HG03565 (cell line): Measurements from ENCODE around the gene KCNK15.
"Not testable (repeated sequence)": the region's sequence is repeated elsewhere in the genome, so short reads cannot be mapped to it uniquely, and the experiment has no call there.

Experiments used
- ATAC-seq: cut with Tn5 transposase; IDR thresholded peaks from one replicate; pipeline ENCODE4 v1.9.1; 2021; ENCODE audit warnings: mild to moderate bottlenecking, moderate library complexity; ENCODE audit not compliant: unreplicated experiment

KCNK15 gene

DNA sequence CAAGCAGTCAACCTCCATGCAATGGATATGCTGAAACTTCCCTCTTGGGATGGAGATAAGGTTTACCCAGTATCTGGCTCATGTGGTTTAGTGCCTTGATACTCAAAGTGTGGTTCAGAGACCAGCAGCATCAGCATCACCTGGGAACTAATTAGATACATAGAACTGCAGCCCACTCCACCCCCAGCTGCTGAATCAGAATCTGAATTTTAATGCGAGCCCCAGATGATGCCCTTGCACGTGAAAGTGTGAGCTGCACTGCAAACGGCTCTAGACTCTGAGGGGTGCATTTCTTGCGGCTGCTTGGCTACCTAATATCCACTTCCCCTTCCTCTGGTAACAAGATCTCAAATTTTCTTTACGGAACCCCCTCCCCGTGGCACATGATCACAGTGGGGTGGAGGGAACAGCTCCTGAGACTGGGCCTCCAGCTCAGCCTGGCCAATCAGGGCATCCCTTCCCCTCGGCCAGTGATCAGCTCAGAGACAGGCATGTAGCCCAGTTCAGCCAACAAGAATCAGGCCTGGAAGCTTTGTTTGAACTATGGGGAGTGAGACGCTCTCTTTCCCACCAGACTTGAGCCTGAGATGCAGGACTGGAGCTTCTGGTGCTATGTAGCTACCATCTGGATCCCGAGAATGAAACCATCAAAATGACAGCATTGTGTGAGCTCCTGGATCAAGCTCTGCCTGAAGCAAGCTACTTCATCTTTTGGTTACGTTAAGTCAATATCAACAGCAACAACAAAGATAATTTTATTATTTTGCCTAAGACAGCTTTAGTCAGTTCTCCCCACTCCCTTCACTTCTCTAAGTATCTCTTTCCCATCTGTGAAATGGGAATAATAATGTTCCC, 12.8 kb downstream of the KCNK15 start:
- no peak for ATAC-seq

DNA sequence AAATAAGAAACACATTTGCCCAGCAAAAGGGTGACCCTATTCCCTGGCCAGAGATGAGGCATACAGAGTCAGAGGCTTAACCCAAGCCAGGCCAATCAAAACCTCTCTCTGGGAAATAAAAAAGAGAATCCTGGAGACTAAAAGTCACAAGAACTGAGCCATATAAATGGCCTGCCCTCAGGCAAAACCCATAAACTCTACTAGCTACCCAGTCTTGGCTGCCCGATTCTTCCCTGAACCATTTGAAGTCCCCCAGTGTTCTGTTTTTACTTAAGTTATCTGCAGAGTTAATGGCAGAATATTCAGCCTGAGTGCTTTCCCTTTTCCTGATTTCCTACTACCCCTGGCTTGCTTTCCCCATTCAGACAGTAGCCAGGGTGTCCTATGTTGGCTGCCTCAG, 13.9 kb downstream of the KCNK15 start:
- no peak for ATAC-seq

DNA sequence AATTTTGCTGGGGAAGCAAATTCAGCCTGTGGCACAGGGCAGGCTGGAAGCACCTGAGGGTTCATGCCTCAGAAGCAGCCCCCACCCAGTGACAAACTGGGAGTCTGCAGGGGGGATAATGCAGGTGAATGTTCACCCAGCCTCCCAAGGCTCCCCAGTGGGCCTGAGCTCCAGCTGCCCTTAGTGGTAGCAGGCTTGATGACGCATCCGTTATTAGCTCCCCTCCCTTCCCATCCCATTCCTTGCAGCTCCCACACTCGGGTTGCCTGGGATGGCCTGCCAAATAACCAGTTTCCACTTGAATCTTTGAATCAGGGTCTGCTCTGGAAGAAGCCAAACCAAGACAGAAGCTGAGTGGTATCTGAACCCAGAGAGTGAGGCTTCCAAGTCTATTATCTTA, 15.8 kb downstream of the KCNK15 start:
- no peak for ATAC-seq

DNA sequence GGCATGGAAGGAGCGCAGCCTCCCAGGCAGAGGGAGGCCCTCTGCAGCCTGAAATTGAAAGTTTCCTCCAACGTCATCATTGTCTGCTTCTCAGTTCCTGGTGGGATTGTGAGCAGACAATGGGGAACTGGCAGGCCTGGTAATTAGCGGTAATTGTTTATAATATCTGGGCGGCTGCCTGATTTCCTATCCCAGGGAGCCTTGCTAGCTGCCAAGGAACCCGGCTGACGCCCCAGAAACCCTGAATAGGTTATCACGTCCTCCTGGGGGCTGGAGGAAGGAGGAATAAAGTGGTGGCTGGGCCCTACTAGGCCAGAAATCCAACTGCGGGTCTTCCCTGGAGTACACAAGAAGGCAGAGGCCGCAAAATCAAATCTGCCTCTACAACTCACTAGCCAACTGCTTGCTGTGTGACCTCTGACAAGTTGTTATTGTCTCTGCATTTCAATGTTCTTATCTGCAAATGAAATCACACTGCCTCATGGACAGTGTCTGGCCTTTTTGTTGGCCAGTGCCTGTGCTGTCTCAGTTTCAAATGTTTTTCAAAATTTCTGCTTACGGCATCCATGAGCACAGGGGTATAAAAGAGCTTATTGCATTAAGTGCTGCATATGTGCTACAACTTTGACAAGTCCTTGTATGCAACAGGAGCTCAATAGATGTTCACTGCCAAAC, 16.9 kb downstream of the KCNK15 start:
- ATAC-seq: no peak

DNA sequence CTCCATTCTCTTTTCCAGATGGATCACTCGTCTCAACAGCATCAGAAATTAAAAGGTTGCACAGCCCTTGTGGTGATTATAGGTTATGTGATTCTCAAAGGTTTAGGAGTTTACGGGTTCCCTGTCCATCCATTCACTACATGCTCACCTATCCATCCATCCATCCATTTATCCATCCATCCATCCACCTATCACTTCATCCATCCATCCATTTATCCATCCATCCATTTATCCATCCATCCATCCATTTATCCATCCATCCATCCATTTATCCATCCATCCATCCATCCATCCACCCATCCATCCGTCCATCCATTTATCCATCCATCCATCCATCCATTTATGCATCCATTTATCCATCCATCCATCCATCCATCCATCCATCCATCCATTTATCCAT, 18.1 kb downstream of the KCNK15 start:
- not testable (repeated sequence) for ATAC-seq

DNA sequence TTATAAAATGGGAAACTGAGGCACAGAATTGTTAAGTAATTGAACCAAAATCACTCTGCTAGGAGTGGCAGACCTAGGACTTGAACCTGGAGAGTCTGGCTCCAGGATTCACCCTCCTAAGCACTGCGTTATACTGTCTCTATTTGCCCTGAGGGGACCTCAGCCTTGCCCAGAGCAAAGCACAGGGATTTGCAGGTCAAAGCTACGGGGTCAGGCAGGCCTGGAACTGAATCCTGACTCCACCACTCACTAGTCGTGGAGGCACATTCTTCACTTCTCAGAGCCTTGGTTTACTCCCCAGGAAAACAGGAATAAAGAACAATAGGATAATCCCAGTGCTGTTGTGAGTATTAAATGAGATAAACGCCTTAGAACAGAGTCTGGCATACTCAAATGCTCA, 19.4 kb downstream of the KCNK15 start:
- no peak for ATAC-seq

DNA sequence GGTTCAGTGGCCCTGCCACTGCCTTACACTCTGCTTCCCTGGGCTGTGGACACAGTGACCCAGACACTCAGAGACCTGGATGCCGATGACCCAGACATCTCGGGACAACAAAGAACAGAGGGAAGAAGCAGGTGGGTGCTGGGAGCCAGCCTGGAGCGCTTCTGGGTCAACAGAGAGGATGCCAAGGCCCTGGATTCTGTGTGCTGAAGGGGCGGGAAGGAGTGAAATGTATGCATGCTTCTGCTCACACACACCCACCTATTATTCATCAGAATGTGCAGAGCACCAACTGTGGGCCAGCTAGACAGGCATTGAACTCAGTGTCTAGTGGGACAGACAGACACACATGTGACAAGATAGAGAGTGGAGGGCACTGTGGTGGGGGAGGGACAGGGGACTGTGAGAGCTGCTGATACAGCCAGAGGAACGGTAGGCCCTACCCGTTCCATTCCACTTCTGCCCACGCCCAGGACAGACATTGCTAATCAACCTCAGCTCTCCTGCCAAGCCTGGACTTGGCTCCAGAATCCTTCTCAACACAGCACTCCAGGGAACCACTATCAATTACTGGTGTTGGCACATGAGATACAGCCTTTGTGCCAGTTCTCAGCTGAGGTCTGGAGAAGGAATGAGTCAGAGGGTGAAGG, 20.2 kb downstream of the KCNK15 start:
- no peak for ATAC-seq

DNA sequence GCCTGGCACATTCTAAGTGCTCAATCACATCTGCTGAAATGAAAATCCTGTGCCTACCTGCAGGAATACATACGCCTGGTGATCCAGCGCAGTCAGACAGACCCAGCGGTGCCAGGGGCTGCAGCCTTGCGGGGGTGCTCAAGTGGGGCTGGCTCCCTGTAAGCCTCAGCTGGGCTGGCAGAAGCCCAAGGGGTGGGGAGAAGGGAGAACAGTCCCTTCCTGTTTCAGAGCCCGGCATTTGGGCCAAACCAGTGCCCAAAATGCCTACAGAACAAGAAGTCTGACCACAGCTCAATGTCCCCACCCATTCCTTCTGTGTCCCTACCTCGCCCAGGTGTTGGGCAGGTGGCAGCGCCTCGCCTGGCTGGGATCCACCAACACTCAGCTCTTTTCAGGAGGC, 22.6 kb downstream of the KCNK15 start:
- ATAC-seq: no peak

DNA sequence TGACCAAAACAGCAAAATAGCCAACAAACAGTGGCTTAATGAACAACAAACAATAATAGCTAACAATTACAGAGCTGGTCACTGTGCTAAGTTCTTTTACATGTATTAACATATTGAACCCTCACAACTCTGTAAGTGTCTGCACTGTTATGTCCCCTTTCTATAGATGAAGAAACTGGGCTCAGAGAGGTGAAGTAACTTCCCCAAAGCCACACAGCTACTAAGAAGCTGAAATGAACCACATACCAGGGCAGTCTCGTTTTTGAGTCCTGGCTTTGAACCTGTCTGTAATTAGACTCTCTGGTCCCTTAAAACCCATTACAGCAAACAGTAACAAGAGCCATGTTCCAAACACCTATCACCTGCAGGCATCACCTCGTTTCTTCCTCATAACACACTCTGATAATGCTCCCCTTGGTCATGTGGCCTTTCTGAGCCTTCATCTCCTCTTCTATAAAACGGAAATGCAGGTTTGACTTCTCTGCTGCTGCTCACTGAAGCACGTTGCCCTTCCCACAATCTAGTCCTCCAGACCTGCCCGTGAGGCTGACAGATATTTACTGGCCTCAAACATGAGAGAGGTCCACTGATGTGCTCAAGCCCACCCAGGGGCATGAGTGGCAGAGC, 23.3 kb downstream of the KCNK15 start:
- no peak for ATAC-seq

DNA sequence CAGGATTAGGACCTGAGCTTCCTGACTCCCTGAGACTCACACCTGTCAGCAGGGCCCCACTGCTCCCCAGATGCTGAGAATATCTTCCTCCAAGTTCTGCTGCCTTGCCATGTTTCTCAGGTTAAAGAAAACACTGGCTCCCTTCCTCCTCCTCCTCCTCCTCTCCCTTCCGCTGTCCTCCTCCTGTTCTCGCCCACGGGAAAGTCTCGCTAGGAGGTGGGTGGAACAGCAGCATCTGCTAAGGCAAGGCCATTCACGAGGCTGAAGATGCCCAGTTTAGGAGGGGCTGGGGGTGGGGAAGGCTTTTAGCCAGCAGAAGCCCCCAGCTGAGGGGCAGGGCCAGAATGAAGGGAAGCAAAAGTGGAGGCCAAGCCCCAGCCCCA, 23.8 kb downstream of the KCNK15 start:
- no peak for ATAC-seq

DNA sequence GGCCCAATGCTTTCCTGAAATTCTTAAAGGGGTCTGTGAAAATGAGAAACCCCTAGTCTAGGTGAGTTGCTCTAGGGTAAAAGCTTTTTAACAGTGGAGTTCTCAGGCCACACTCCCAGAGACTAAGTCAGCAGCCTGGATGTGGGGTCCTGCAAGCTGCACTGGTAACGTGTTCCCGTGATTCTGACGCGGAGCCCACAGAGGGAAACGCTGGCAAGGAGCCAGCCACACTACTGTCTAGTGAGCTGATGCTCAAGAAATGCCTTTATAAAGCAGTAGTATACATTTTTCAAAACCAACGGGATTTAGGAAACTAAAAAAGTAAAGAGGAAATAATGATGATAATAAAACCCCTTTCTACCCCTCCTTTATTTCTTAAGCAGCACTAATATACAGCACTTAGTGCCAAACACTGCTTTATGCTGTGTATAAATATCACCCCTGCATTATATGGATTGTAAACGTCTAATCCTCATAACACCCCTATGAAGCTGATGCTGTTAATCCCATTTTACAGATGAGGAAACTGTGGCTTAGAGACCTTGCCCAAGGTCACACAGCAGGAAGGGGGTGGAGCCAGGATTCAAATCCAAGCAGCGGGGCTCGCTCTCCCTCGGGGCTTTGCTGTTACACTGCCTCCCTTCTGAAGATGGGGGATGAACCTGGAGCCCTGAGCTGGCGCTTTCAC, 25.0 kb downstream of the KCNK15 start:
- ATAC-seq: no peak

DNA sequence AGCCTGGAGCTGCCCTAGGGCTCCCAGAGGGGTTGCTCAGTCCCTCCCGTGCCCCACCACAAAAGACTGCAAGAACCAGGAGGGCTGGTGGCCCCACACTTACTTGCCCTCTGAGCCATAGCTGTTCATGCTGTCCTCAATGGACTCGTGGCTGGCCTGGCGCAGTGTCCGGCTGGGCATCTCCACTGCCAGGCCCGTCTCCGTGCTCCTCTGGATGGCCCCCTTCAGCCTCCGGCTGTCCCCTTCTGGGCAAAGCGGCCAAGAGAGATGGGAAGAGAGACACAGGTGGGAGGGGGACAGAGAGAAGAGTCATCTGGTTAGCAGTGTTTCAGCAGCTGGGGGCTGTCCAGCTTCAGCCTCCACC, 25.5 kb downstream of the KCNK15 start:
- ATAC-seq: no peak

DNA sequence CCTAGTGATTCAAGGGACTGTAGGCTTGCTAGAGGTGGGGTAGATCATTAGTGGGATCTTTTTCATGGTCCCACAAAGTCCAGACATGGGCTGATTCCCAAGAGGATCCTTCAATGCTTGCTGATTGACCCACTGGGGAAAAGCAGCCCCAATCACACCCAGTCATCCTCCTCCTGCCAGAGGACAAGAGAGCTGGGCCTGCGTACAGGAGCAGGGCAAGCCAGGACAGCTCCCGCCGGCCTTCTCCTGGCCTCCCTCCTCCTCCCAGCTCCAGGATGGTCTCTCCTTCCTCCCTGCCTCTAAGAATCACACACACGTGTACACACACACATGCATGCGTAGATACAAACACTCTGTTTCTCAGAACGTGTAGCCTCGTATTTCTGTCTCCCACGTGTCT, 27.0 kb downstream of the KCNK15 start:
- no peak for ATAC-seq

DNA sequence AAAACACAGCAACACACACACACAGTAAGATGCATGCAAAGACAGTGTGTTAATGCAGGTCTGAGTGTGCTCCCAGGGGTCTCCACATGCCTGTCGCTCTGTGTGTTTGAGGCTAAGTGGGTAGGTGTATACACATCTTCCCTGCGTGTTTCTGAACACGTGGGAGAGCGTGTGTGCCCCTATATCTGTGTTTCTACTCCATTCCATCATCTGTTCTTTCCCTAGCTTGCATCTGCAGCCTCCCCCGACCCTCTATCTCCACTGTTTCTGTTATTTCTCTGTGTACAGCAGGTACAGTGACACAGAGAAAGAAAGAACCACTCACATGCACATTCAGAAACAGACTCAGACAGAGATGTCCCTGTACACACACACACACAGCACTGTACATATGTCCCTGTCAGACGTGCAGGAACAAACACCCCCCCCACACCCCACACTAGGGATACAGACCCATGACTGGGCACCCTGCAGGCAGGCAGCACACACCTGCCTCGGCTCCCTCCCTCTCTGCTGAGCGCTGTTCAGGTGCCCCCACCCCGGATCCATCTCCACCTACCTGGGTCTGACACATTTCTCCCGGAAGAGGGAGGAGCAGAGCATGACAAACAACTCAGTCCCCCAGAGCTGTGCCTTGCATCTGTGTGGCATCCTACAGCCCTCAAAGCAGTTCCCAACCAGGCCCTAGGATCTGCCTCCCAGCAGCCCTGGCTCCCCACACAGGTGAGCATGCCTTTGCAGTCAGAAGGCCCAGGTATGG, 27.6 kb downstream of the KCNK15 start:
- ATAC-seq: no peak

DNA sequence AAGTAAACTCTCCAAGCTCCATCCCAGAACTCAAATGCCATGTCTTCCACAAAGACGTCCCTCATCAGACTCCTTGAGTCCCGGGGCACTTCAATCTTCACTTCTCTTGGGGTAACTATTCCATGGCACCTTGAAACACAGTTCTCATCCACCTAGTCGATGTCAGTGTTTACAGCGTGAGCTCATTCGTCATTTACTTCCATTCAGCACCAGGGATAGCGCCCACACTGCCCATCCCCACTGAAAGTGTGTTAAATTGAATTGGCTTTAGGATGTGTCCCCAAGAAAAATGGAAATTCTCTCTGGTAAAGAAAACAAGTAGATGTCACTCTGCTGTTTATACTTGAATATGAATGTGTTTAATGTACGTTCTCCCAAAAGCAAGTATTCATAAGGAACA, 31.3 kb downstream of the KCNK15 start:
- ATAC-seq: no peak

DNA sequence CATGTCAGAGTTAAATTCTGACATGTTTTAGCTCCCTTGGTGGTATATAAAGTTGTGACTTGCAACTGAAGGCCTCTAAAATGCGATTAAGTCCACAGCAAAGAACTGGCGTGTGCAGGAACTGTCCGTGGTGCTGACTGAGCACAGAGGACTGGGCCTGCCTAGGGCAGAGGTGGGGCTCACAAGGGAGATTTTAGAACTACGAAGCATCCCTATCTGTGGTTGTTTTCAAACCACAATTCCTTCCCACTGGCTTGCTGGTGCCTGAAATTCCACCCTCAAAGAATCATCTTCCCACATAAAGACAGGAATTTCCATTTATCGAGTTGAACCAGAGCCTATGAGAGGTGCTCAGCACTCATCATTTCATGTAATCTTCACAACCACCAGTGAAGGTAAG, 34.6 kb downstream of the KCNK15 start:
- no peak for ATAC-seq

DNA sequence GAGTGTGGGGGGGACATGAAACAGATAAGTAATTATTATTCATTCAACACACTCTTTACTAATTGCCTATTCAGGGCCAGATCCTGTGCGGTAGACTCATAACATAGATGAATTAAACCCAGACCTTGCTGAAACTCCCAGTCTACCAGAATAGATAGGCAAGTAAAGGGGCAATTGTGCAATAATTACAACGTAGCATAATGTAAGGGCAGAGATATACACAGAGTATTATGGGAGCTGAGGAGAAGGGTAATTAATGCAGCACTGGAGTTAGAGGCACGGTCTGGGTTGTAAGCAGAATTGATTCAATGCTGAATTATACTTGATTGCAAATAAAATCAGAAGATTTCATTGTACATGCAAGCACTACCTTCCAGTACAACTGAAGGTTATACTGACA, 35.5 kb downstream of the KCNK15 start:
- ATAC-seq: no peak

DNA sequence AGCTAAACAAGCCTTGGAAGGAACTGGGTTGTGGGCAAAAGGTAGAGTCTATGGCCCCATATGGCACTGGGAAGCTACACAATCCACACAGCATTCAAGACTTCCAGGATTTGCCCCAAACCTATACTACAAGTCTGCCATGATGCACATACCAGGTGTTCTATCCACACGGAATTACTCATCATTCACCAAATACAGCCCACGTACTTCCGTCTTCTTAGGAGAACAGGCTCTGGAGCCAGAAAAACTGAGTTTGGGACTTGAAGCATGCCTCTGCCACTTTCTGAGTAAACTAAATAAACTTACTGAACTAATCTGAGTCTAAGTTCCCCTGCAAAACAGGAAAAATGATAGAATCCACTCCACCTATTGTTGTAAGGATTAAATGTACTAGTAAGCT, 36.1 kb downstream of the KCNK15 start:
- ATAC-seq: no peak

DNA sequence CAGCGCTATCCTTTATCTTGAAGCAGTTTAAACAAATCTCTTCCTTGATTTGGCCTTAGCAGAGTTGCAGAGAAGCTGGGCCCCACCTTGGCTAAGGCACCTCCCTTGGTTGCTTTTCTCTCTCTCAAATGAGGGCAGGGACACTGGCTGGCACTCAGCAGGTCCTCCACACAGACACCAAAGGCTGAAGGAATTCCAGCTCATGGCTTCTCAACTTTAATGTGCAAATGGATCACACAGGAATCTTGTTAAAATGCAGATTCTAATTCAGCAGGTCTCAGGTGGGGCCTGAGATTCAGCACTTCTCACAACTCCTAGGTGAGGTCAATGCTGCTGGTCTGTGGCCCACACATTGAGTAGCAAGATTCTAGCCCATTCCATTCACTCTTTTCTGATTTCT, 39.0 kb downstream of the KCNK15 start:
- no peak for ATAC-seq

DNA sequence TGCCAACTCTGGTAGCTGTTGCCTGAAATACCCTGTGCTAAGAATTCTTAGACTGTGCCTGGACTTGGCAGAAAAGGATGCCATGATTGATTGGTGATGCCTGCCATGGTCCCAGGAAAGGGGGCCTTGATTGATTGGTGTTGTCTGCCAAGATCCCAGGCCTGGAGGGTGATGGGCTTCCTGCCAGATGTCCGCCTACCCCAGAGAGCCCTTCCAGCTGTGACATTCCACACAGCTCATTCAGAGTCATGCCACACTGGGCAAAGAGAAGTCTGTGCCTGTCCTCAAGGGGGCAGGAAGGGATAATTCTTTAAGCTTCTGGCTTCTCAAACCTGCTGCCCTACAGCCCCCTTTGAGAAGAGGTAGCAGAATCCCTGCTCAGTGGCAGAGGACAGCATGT, 40.1 kb downstream of the KCNK15 start:
- ATAC-seq: no peak
